ENCODE data around the gene ZC3H7B. TPM values are rescaled to one million over a fixed set of nuclear protein-coding genes. Genes with fewer than 3 reads are reported as not detected.
A peak's percentile ranks its signal among the peaks of the same experiment; 100 is the strongest.

ZC3H7B gene
- total RNA-seq (2022) (42.9 and 53.4 TPM in 2 replicates), Bru-seq, nascent RNA (percentile 60 among the genes with signal in this experiment), BruChase-seq, experiment 1, labeled RNA remaining after a 6-hour chase (percentile 72 among the genes with signal in this experiment), BruChase-seq, experiment 2, labeled RNA remaining after a 2-hour chase (percentile 62 among the genes with signal in this experiment)
- long read RNA-seq, full-length matches to known transcripts, result 3 of 28 reads
- long read RNA-seq, partial matches to known transcripts, result 0 of 28 reads
- long read RNA-seq, other reads (novel, unspliced or antisense), result 25 of 28 reads

- Mint-ChIP-seq H3K36me3 (ENCODE audit: insufficient read depth, unreplicated experiment) (peaks cover 14% of the 10 kb centered on the region), H3K9me3 (ENCODE audit: unreplicated experiment) (no peaks in the 10 kb centered on the region), H3K27me3 (ENCODE audit: insufficient read depth, unreplicated experiment) (no peaks in the 10 kb centered on the region), H3K4me3 (ENCODE audit: unreplicated experiment) (peak within 1 kb of the TSS; percentile 75), H3K4me1 (ENCODE audit: insufficient read depth, unreplicated experiment) (peaks cover 26% of the 10 kb centered on the region), H3K27ac (ENCODE audit: low read depth, unreplicated experiment) (peak within 1 kb of the TSS; percentile 90)
- intact Hi-C loops (cut with micrococcal nuclease), result loop anchor here (1.0 kb wide), 1 partner anchor 45 kb away; no protein-coding TSS in a partner anchor
- peak; percentile 38 for TF ChIP-seq CTCF (IDR thresholded peaks at IDR 0.05; ENCODE audit: unreplicated experiment)
- BruUV-seq (replicated peaks), result TSS peak; percentile 27
- DNase-seq (ENCODE audit: unreplicated experiment), result peak; percentile 82
- ChIA-PET POLR2A (interaction anchor here (0.7 to 5.5 kb wide), 14 partner anchors 12 to 350 kb away, joined by 3 to 88 read pairs (median 4); partner anchors contain the start of genes RANGAP1, RBX1 and TEF), CTCF (interaction anchor here (0.5 to 0.8 kb wide), 4 partner anchors 14 to 398 kb away, joined by 3 to 4 read pairs (median 3); no protein-coding TSS in a partner anchor)
Measured at GRCh38 chr22:41301085-41302020, at the start of gene ZC3H7B. Gene ZC3H7B (plus strand): TSS chr22:41301525. CDS start chr22:41320661, 19,136 bp downstream.

DNA sequence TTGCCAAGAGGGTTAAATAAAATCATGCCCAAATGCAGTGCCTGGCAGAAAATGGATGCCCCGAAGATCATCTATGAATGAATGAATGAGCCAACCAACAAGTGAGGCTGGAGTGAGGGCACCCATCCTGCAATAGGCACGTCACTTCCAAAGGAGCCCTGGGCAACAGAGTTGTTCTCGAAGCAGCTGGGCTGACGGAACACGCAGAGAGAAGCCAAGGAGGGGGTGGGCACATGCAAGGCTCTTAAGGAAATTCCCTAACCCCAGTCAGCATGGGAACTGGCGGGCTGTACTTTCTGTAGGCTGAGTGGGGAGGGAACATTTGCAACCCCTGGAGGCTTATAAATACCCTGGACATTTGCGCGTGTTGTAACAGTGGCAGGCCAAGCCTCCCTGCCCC is 49.0 kb upstream of the ZC3H7B start:
- H3K4me3 Mint-ChIP-seq (ENCODE audit: unreplicated experiment), result no peak overlapping the region
- no peak for DNase-seq (ENCODE audit: unreplicated experiment)
- no TSS peak for BruUV-seq (replicated peaks)
- H3K9me3 Mint-ChIP-seq (ENCODE audit: unreplicated experiment), result no peaks in the 10 kb centered on the region
- ChIA-PET CTCF (interaction anchor here (0.6 kb wide), 1 partner anchor 28 kb away, joined by 3 read pairs; no protein-coding TSS in a partner anchor), POLR2A (no interaction called here)
- no peak overlapping the region for H3K27ac Mint-ChIP-seq (ENCODE audit: low read depth, unreplicated experiment)
- H3K4me1 Mint-ChIP-seq (ENCODE audit: insufficient read depth, unreplicated experiment), result peaks cover 9% of the 10 kb centered on the region
- intact Hi-C loops (cut with micrococcal nuclease), result no loop called here
- no peaks in the 10 kb centered on the region for H3K27me3 Mint-ChIP-seq (ENCODE audit: insufficient read depth, unreplicated experiment)
- no peak for TF ChIP-seq CTCF (IDR thresholded peaks at IDR 0.05; ENCODE audit: unreplicated experiment)
- peaks cover 92% of the 10 kb centered on the region for H3K36me3 Mint-ChIP-seq (ENCODE audit: insufficient read depth, unreplicated experiment)

DNA sequence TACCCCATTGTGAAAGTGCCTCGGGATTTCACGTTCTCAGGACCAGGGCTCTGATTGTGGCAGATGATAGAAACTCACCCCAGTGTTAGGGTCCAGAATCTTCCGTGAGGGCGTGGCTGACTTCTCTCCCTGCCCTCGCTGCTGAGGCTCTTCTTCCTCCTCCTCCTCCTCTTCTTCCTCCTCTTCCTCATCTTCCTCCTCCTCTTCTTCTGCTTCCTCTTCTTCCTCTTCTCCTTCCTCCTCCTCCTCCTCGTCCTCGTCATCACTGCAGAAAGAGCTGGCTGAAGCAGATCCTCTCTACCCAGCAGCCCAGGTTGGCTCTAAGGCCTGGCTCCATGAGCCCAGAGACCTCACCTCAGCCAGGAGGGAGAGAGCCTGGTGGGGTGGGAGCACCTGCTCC is 47.1 kb upstream of the ZC3H7B start:
- intact Hi-C loops (cut with micrococcal nuclease), result no loop called here
- ChIA-PET POLR2A (interaction anchor here (0.6 kb wide), 1 partner anchor 16 kb away, joined by 4 read pairs; no protein-coding TSS in a partner anchor), CTCF (interaction anchor here (1.2 kb wide), 1 partner anchor 8 kb away, joined by 4 read pairs; no protein-coding TSS in a partner anchor)
- no peak overlapping the region for H3K27ac Mint-ChIP-seq (ENCODE audit: low read depth, unreplicated experiment)
- DNase-seq (ENCODE audit: unreplicated experiment), result no peak
- no peaks in the 10 kb centered on the region for H3K27me3 Mint-ChIP-seq (ENCODE audit: insufficient read depth, unreplicated experiment)
- H3K9me3 Mint-ChIP-seq (ENCODE audit: unreplicated experiment), result no peaks in the 10 kb centered on the region
- no peak for TF ChIP-seq CTCF (IDR thresholded peaks at IDR 0.05; ENCODE audit: unreplicated experiment)
- H3K4me3 Mint-ChIP-seq (ENCODE audit: unreplicated experiment), result no peak overlapping the region
- peaks cover 9% of the 10 kb centered on the region for H3K4me1 Mint-ChIP-seq (ENCODE audit: insufficient read depth, unreplicated experiment)
- BruUV-seq (replicated peaks), result no TSS peak
- H3K36me3 Mint-ChIP-seq (ENCODE audit: insufficient read depth, unreplicated experiment), result peaks cover 97% of the 10 kb centered on the region

All from MCF 10A (cell line).